ENCODE data around the gene CCSER2. TPM values are rescaled to one million over a fixed set of nuclear protein-coding genes. Genes with fewer than 3 reads are reported as not detected.

Gene CCSER2
- total and polyA plus RNA-seq, 2 donors (not counting 1 experiment from before 2014, with no cell fraction given), result 6.0 to 45.9 TPM

DNA sequence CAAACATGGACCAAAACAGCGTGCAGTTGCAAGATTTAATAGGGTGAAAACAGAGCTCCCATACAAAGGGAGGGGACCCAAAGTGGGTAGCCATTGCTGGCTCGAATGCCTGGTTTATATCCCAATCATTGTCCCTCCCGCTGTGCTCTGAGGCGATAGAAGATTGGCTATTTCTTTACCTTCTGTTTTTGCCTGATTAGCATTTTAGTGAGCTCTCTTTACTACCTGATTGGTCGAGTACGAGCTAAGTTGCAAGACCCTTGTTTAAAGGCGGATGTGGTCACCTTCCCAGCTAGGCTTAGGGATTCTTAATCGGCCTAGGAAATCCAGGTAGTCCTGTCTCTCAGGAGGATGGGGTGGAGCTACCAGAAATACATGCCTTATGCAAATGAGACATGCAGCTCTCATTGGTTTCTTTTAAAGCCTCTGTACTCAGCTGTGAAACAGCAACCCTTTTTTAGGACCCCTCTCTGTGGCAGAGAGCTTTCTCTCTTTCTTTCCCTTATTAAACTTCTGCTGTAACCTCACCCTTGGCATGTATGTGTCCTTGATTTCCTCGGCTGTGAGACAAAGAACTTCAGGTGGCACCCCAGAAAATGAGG, 202.4 kb downstream of the CCSER2 start:
- Mint-ChIP-seq H3K27me3 (peaks cover 13% of the 10 kb centered on the region), H3K9me3 (ENCODE audit: insufficient read depth) (peaks cover 2% of the 10 kb centered on the region), H3K4me3 (no peak overlapping the region), H3K27ac (no peak overlapping the region), H3K4me1 (no peaks in the 10 kb centered on the region)
- CTCF ChIA-PET, result interaction anchor here (1.2 to 2.3 kb wide), 3 partner anchors 9 to 267 kb away, joined by 7 to 15 read pairs (median 10); no protein-coding TSS in a partner anchor
- Histone ChIP-seq H2AFZ (ENCODE audit: insufficient read depth, low read depth, low read length, poor library complexity, severe bottlenecking) (no peak overlapping the region), H3K4me3 (ENCODE audit: control extremely low read depth in 1 of 5, extremely low read depth in 1 of 5, insufficient read depth in 1 of 5, low read depth in 2 of 5, low read length in 4 of 5) (no peak overlapping the region), H3K9ac (ENCODE audit: low read length) (no peak overlapping the region), H3K27ac (ENCODE audit: low read length in 2 of 2) (no peak overlapping the region), H3K36me3 (replicated peaks in 1 of 2; ENCODE audit: control extremely low read depth in 1 of 2, control insufficient read depth in 1 of 2, extremely low read depth in 1 of 2, insufficient read depth in 2 of 2, low read length in 1 of 2) (no peaks in the 10 kb centered on the region), H3K4me1 (ENCODE audit: control insufficient read depth in 2 of 2, insufficient read depth in 2 of 2, low read length in 2 of 2) (no peaks in the 10 kb centered on the region), H3K79me2 (ENCODE audit: control insufficient read depth, insufficient read depth, low read length) (no peaks in the 10 kb centered on the region), H4K20me1 (ENCODE audit: control insufficient read depth, insufficient read depth, low read length, poor library complexity, severe bottlenecking) (no peaks in the 10 kb centered on the region), H3K4me2 (replicated peaks; ENCODE audit: low read depth, low read length, poor library complexity, severe bottlenecking) (no peak overlapping the region), H3K27me3 (replicated peaks in 1 of 4; ENCODE audit: control extremely low read depth in 1 of 4, control insufficient read depth in 3 of 4, insufficient read depth in 4 of 4, low read length in 3 of 4) (no peaks in the 10 kb centered on the region), H3K9me3 (ENCODE audit: control extremely low read depth in 1 of 3, control insufficient read depth in 2 of 3, insufficient read depth in 1 of 3, low read length in 2 of 3) (peaks cover 0 to 3% (median 0%) of the 10 kb centered on the region in 3 donors)
- POLR2A ChIA-PET, result no interaction called here
- 96% methylated on average over 7 of the region's 9 CpGs for WGBS (ENCODE audit: insufficient coverage)
- DNase-seq (no peak), ATAC-seq (ENCODE audit: low read depth) (no peak)
- no peak for TF ChIP-seq EZH2 (IDR thresholded peaks at IDR 0.05; ENCODE audit: borderline replicate concordance, insufficient read depth, low read depth, low read length, poor library complexity, severe bottlenecking)
- TF ChIP-seq, protein P1, sequence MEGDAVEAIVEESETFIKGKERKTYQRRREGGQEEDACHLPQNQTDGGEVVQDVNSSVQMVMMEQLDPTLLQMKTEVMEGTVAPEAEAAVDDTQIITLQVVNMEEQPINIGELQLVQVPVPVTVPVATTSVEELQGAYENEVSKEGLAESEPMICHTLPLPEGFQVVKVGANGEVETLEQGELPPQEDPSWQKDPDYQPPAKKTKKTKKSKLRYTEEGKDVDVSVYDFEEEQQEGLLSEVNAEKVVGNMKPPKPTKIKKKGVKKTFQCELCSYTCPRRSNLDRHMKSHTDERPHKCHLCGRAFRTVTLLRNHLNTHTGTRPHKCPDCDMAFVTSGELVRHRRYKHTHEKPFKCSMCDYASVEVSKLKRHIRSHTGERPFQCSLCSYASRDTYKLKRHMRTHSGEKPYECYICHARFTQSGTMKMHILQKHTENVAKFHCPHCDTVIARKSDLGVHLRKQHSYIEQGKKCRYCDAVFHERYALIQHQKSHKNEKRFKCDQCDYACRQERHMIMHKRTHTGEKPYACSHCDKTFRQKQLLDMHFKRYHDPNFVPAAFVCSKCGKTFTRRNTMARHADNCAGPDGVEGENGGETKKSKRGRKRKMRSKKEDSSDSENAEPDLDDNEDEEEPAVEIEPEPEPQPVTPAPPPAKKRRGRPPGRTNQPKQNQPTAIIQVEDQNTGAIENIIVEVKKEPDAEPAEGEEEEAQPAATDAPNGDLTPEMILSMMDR (IDR thresholded peaks at IDR 0.05), result no peak
- intact Hi-C loops (cut with micrococcal nuclease), result no loop called here

DNA sequence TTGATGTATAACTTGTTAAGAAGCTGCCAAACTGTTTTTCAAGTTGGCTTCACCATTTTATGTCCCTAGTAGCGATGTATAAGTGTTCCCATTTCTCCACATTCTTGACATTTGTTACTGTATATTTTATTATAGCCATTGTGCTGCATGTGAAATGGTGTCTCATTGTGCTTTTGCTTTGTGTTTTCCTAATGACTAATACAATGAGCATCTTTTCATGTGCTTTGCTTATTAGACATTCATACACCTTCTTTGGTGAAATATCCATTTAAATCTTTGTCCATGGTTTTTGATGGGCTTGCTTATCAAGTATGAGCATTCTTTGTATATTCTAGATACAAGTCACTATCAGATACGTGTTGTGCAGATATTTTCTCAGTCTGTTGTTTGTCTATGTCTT, 203.0 kb downstream of the CCSER2 start:
- Histone ChIP-seq H3K4me2 (replicated peaks; ENCODE audit: low read depth, low read length, poor library complexity, severe bottlenecking) (no peak overlapping the region), H3K9ac (ENCODE audit: low read length) (no peak overlapping the region), H3K36me3 (replicated peaks in 1 of 2; ENCODE audit: control extremely low read depth in 1 of 2, control insufficient read depth in 1 of 2, extremely low read depth in 1 of 2, insufficient read depth in 2 of 2, low read length in 1 of 2) (no peaks in the 10 kb centered on the region), H3K9me3 (ENCODE audit: control extremely low read depth in 1 of 3, control insufficient read depth in 2 of 3, insufficient read depth in 1 of 3, low read length in 2 of 3) (no peaks in the 10 kb centered on the region), H3K79me2 (ENCODE audit: control insufficient read depth, insufficient read depth, low read length) (no peaks in the 10 kb centered on the region), H3K4me1 (ENCODE audit: control insufficient read depth in 2 of 2, insufficient read depth in 2 of 2, low read length in 2 of 2) (no peaks in the 10 kb centered on the region), H4K20me1 (ENCODE audit: control insufficient read depth, insufficient read depth, low read length, poor library complexity, severe bottlenecking) (no peaks in the 10 kb centered on the region), H2AFZ (ENCODE audit: insufficient read depth, low read depth, low read length, poor library complexity, severe bottlenecking) (no peak overlapping the region), H3K27ac (ENCODE audit: low read length in 2 of 2) (no peak overlapping the region), H3K4me3 (ENCODE audit: control extremely low read depth in 1 of 5, extremely low read depth in 1 of 5, insufficient read depth in 1 of 5, low read depth in 2 of 5, low read length in 4 of 5) (no peak overlapping the region), H3K27me3 (replicated peaks in 1 of 4; ENCODE audit: control extremely low read depth in 1 of 4, control insufficient read depth in 3 of 4, insufficient read depth in 4 of 4, low read length in 3 of 4) (no peaks in the 10 kb centered on the region)
- ATAC-seq (ENCODE audit: low read depth), result no peak
- intact Hi-C loops (cut with micrococcal nuclease), result no loop called here
- H3K4me1 Mint-ChIP-seq, result no peaks in the 10 kb centered on the region
- H3K9me3 Mint-ChIP-seq (ENCODE audit: insufficient read depth), result peaks cover 2% of the 10 kb centered on the region
- H3K27ac Mint-ChIP-seq, result no peak overlapping the region
- H3K4me3 Mint-ChIP-seq, result no peak overlapping the region
- no CpG with 5 or more reads among the region's 2 CpGs for WGBS (ENCODE audit: insufficient coverage)
- no peak for DNase-seq
- TF ChIP-seq, protein P1 (IDR thresholded peaks at IDR 0.05), result no peak
- CTCF ChIA-PET, result interaction anchor here (2.1 to 2.3 kb wide), 2 partner anchors 9 to 268 kb away, joined by 10 to 15 read pairs; no protein-coding TSS in a partner anchor
- H3K27me3 Mint-ChIP-seq, result peaks cover 13% of the 10 kb centered on the region
- POLR2A ChIA-PET, result no interaction called here
